ENCODE measurements around the gene TRIM14. TPM values are rescaled to one million over a fixed set of nuclear protein-coding genes. Genes with fewer than 3 reads are reported as not detected.
A peak's percentile ranks its signal among the peaks of the same experiment; 100 is the strongest.

TRIM14 gene
- polyA plus RNA-seq, 2 of the 4 experiments (the other 2 are of a cell fraction) = 8.8 to 9.2 TPM

DNA sequence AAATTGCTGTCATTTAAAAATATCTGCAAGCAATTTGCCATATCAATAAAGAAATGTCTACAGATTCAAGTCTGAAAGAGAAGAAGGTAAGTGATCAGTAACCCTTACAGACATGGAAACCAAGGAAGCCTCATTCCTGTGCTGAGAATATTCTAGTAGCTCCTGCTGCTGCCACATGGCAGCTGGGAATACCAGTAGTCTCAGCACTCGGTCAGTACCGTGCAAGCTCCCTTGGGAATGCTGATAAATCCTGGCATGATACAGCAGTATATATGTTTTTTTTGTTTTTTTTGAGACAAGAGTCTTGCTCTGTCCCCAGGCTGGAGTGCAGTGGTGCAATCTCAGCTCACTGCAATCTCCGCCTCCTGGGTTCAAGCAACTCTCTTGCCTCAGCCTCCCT lies 34.6 kb downstream of the TRIM14 start:
- POLR2A ChIA-PET = interaction anchor here (1.5 kb wide), 2 partner anchors 28 to 171 kb away, joined by 4 read pairs; partner anchors contain the start of genes NANS and TBC1D2
- WGBS (ENCODE audit: missing lambda C conversion rate) = 98% methylated on average over 3 of the region's 3 CpGs
- ATAC-seq = no peak
- no peak for TF ChIP-seq POLR2AphosphoS2 (conservative IDR thresholded peaks at IDR 0.05; ENCODE audit: low read length)
- TF ChIP-seq TP53 (CRISPR knock-in tag; IDR thresholded peaks at IDR 0.05) = no peak
- TF ChIP-seq MYC (IDR thresholded peaks at IDR 0.05; ENCODE audit: borderline replicate concordance, low read length) = no peak
- no peak for TF ChIP-seq ZSCAN20 (CRISPR knock-in tag; IDR thresholded peaks at IDR 0.05)
- no peak for TF ChIP-seq ATOH8 (CRISPR knock-in tag; IDR thresholded peaks at IDR 0.05; ENCODE audit: low read depth)
- no peak for TF ChIP-seq CHD4 (IDR thresholded peaks at IDR 0.05; ENCODE audit: borderline replicate concordance)
- TF ChIP-seq CBX8 (IDR thresholded peaks at IDR 0.05) = no peak
- TF ChIP-seq, protein P1, sequence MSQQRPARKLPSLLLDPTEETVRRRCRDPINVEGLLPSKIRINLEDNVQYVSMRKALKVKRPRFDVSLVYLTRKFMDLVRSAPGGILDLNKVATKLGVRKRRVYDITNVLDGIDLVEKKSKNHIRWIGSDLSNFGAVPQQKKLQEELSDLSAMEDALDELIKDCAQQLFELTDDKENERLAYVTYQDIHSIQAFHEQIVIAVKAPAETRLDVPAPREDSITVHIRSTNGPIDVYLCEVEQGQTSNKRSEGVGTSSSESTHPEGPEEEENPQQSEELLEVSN (IDR thresholded peaks at IDR 0.05; ENCODE audit: borderline replicate concordance, low read depth) = no peak
- TF ChIP-seq BHLHE40 (IDR thresholded peaks at IDR 0.05; ENCODE audit: low read depth, low read length) = no peak
- Histone ChIP-seq H3K27ac (no peak overlapping the region), H3K4me2 (no peak overlapping the region), H3K9me3 (no peaks in the 10 kb centered on the region), H3K4me3 (no peak overlapping the region), H3K4me1 (peaks cover 18% of the 10 kb centered on the region)
- no peak for FAIRE-seq
- DNase-seq (ENCODE audit: low read depth in 1 of 2, low spot score in 1 of 2) = no peak
- CTCF ChIA-PET = interaction anchor here (1.0 to 1.6 kb wide), 8 partner anchors 9 to 179 kb away, joined by 3 to 8 read pairs (median 4); partner anchors contain the start of gene CORO2A

DNA sequence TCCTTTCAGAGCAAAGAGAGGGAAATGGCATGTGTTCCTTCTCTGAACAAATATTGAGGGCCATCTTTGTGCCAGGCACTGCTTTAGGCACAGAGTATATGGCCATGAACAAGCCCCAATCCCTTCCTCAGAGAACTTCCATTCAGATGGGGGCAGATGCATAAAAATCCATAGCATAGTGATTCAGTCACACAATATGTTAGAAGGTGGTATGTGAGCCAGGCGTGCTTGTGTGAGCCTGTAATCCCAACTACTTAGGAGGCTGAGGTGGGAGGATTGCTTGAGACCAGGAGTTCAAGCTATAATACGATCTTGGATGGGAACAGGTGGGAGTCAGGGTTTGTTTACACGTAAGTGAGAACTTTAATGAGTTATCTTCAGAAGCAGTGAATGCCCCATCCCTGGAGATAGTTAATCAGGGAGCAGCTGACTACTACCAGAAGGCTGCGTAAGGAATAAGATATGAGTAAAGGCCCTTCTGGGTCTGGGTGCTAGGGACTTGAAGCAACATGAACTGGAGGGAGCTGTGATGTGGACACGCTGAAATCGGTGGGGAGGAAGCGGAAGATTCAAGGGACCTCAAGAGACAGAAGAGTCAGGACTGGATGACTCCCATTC lies 35.3 kb downstream of the TRIM14 start:
- H3K4me2 ChIP-seq = no peak overlapping the region
- DNase-seq (ENCODE audit: low read depth in 1 of 2, low spot score in 1 of 2) = no peak
- no peak for ATAC-seq
- H3K4me1 ChIP-seq = peaks cover 18% of the 10 kb centered on the region
- WGBS (ENCODE audit: missing lambda C conversion rate) = 92% methylated on average over 7 of the region's 7 CpGs
- no peak overlapping the region for H3K4me3 ChIP-seq
- CTCF ChIA-PET = interaction anchor here (1.2 to 2.8 kb wide), 4 partner anchors 9 to 180 kb away, joined by 3 to 15 read pairs (median 6); no protein-coding TSS in a partner anchor
- TF ChIP-seq RCOR1 (IDR thresholded peaks at IDR 0.05; ENCODE audit: low read depth, low read length) = no peak
- TF ChIP-seq REST (IDR thresholded peaks at IDR 0.05) = no peak
- TF ChIP-seq EP300 (IDR thresholded peaks at IDR 0.05) = no peak
- TF ChIP-seq JUNB (IDR thresholded peaks at IDR 0.05) = no peak
- no peak overlapping the region for H3K27ac ChIP-seq
- H3K9me3 ChIP-seq = no peaks in the 10 kb centered on the region
- FAIRE-seq = no peak
- POLR2A ChIA-PET = interaction anchor here (1.5 kb wide), 2 partner anchors 27 to 172 kb away, joined by 4 read pairs; partner anchors contain the start of genes NANS and TBC1D2

DNA sequence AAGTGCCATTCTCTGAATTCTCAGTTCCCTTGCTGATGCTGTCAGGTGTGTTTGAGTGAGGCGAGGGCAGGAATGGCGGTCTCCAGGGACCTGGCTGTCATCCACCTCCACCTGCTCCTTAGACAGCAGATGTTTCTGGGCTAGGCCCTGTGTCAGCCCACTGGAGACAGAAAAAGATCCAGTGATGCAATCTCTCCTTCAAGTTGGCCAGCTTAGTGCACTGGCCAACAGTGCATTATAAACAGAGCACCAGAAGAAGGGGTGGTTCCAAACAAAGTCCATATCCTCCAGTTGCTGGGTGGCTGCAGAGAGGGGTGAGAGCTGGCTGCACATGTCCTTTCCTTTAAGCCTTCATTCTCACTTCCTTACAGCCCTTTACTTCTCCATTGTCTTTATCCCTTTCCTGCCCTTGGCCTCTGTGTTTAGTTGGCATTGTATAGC lies 35.9 kb downstream of the TRIM14 start:
- H3K4me1 ChIP-seq = peaks cover 18% of the 10 kb centered on the region
- ChIA-PET POLR2A (no interaction called here), CTCF (interaction anchor here (2.8 kb wide), 1 partner anchor 9 kb away, joined by 15 read pairs; no protein-coding TSS in a partner anchor)
- no peak for ATAC-seq
- peak overlapping the region in 1 of 2 experiments; percentile 32; a peak in 2 of 6 replicates for H3K27ac ChIP-seq
- DNase-seq (ENCODE audit: low read depth in 1 of 2, low spot score in 1 of 2) = no peak
- H3K4me3 ChIP-seq = no peak overlapping the region
- H3K4me2 ChIP-seq = no peak overlapping the region
- 100% methylated on average over 2 of the region's 2 CpGs for WGBS (ENCODE audit: missing lambda C conversion rate)
- FAIRE-seq = no peak
- H3K9me3 ChIP-seq = no peaks in the 10 kb centered on the region
- TF ChIP-seq TFCP2L1 (CRISPR knock-in tag; IDR thresholded peaks at IDR 0.05) (no peak), FOXS1 (CRISPR knock-in tag; IDR thresholded peaks at IDR 0.05) (no peak), NFE2L2 (conservative IDR thresholded peaks at IDR 0.05; ENCODE audit: low read length) (no peak), HES2 (IDR thresholded peaks at IDR 0.05) (no peak), HOXB5 (CRISPR knock-in tag; IDR thresholded peaks at IDR 0.05) (no peak), NR3C1 (IDR thresholded peaks at IDR 0.05) (no peak), POLR2AphosphoS2 (conservative IDR thresholded peaks at IDR 0.05; ENCODE audit: low read length) (no peak), JUN (IDR thresholded peaks at IDR 0.05) (no peak), SMC3 (IDR thresholded peaks at IDR 0.05) (no peak), ATOH8 (CRISPR knock-in tag; IDR thresholded peaks at IDR 0.05; ENCODE audit: low read depth) (no peak), ESRRA (IDR thresholded peaks at IDR 0.05; ENCODE audit: borderline replicate concordance, low read length) (no peak), HEYL (CRISPR knock-in tag; IDR thresholded peaks at IDR 0.05) (no peak), EHF (CRISPR knock-in tag; IDR thresholded peaks at IDR 0.05) (no peak), SREBF2 (IDR thresholded peaks at IDR 0.05) (no peak), EP300 (IDR thresholded peaks at IDR 0.05) (no peak), CHD4 (IDR thresholded peaks at IDR 0.05; ENCODE audit: borderline replicate concordance) (no peak), POLR2A (IDR thresholded peaks at IDR 0.05; ENCODE audit: low read length) (no peak), GATA3 (IDR thresholded peaks at IDR 0.05; ENCODE audit: borderline replicate concordance) (no peak)
- TF ChIP-seq, protein P2, sequence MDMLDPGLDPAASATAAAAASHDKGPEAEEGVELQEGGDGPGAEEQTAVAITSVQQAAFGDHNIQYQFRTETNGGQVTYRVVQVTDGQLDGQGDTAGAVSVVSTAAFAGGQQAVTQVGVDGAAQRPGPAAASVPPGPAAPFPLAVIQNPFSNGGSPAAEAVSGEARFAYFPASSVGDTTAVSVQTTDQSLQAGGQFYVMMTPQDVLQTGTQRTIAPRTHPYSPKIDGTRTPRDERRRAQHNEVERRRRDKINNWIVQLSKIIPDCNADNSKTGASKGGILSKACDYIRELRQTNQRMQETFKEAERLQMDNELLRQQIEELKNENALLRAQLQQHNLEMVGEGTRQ (IDR thresholded peaks at IDR 0.05) = no peak
